B cell (primary cell): ENCODE data around the gene CHST3.

Experiments
- EZH2 ChIP-seq: IDR thresholded peaks from 2 replicates; pipeline ENCODE4 v1.6.1; 2012; ENCODE audit warnings: borderline replicate concordance, low read depth, mild to moderate bottlenecking, moderate library complexity, low read length; ENCODE audit not compliant: insufficient read depth, poor library complexity, severe bottlenecking
- TF ChIP-seq, protein P1 (sequence below): fragments of 200-600 bp; IDR thresholded peaks from one replicate; pipeline ENCODE4 v1.8.0; 2022; ENCODE audit warnings: antibody characterized with exemption, mild to moderate bottlenecking

DNA sequence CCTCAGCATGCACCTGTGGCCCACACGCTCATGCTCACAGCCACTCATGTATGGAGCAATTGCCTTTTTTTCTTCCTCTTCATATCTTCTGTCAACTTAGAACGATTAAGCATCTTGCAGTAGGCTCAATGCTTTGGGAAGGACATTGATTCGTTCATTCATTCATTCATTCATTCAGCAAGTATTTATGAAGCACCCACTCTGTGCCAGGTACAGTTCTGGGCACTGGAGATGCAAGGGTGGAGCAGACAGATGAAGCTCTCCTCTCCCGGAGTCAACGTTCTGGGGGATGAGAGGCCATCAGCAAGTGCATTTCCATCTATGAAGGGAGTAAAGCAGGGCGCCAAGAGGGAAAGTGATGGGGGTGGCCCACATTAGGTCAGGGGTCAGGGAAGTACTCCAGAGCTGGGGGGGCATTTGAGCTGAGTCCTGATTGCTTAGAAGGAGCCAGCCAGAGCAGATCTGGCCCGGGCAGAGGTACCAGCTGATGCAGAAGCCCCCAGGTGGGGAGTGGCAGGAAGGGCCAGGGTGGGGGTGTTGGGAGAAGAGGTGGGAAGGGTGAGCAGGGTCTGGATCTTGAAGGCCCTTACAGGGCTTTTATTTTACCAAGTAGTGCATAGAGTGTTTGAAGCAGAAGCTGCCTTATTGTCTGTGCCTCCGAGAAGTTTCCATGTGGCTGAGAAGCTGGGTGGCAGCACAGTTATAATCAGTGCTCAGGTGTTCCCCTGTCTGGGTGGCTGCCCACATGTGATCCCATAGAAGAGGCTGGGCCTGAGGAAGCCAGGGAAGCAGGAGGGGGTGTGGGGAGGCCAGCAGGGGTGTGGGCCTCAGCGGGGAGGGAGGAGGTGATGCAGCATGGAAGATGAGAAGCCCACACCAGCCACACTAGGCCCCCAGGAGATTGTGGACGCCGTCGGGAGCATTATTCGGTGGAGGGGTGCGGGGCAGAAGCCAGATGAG lies 36.2 kb downstream of the CHST3 start:
- TF ChIP-seq, protein P1, sequence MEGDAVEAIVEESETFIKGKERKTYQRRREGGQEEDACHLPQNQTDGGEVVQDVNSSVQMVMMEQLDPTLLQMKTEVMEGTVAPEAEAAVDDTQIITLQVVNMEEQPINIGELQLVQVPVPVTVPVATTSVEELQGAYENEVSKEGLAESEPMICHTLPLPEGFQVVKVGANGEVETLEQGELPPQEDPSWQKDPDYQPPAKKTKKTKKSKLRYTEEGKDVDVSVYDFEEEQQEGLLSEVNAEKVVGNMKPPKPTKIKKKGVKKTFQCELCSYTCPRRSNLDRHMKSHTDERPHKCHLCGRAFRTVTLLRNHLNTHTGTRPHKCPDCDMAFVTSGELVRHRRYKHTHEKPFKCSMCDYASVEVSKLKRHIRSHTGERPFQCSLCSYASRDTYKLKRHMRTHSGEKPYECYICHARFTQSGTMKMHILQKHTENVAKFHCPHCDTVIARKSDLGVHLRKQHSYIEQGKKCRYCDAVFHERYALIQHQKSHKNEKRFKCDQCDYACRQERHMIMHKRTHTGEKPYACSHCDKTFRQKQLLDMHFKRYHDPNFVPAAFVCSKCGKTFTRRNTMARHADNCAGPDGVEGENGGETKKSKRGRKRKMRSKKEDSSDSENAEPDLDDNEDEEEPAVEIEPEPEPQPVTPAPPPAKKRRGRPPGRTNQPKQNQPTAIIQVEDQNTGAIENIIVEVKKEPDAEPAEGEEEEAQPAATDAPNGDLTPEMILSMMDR: no peak
- no peak for TF ChIP-seq EZH2
